ENCODE results near the gene PXDN. TPM values are rescaled to one million over a fixed set of nuclear protein-coding genes. Genes with fewer than 3 reads are reported as not detected.

Gene PXDN
- total and polyA plus RNA-seq, 10 of the 15 experiments (the other 5 are each of a cell fraction or from before 2014, with no cell fraction given), result 0.12 to 0.69 (median 0.23) TPM; not detected in 5

- DNase-seq (ENCODE audit: low read depth, low spot score) (no peak), ATAC-seq (no peak), FAIRE-seq (no peak)
- Histone ChIP-seq H3K4me1 (ENCODE audit: control insufficient read depth, insufficient read depth, low read length) (no peaks in the 10 kb centered on the region), H3K27ac (ENCODE audit: control insufficient read depth, insufficient read depth) (no peak overlapping the region), H4K20me1 (ENCODE audit: control insufficient read depth, insufficient read depth) (no peaks in the 10 kb centered on the region), H3K9me3 (replicated peaks; ENCODE audit: control insufficient read depth, insufficient read depth, low read length) (no peaks in the 10 kb centered on the region), H3K79me2 (ENCODE audit: control insufficient read depth, insufficient read depth, low read length) (no peaks in the 10 kb centered on the region), H2AFZ (ENCODE audit: control insufficient read depth, low read depth, low read length) (no peak overlapping the region), H3K9ac (ENCODE audit: control insufficient read depth, insufficient read depth, low read length) (no peak overlapping the region), H3K4me3 (no peak overlapping the region), H3K27me3 (replicated peaks in 1 of 2; ENCODE audit: control insufficient read depth in 2 of 2, insufficient read depth in 2 of 2, low read length in 1 of 2) (no peaks in the 10 kb centered on the region), H3K4me2 (ENCODE audit: control insufficient read depth, insufficient read depth) (no peak overlapping the region), H3K36me3 (ENCODE audit: control insufficient read depth in 2 of 2, insufficient read depth in 2 of 2, low read length in 1 of 2) (no peaks in the 10 kb centered on the region)
- TF ChIP-seq ELK1 (IDR thresholded peaks at IDR 0.05; ENCODE audit: low read depth, low read length), result no peak
- TF ChIP-seq, protein P1, sequence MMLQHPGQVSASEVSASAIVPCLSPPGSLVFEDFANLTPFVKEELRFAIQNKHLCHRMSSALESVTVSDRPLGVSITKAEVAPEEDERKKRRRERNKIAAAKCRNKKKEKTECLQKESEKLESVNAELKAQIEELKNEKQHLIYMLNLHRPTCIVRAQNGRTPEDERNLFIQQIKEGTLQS (IDR thresholded peaks at IDR 0.05; ENCODE audit: borderline replicate concordance, extremely low read depth, low read depth, low read length), result no peak
- no peak for TF ChIP-seq MEF2B (IDR thresholded peaks at IDR 0.05; ENCODE audit: partially characterized antibody, poor library complexity, severe bottlenecking)
- TF ChIP-seq, protein P2, sequence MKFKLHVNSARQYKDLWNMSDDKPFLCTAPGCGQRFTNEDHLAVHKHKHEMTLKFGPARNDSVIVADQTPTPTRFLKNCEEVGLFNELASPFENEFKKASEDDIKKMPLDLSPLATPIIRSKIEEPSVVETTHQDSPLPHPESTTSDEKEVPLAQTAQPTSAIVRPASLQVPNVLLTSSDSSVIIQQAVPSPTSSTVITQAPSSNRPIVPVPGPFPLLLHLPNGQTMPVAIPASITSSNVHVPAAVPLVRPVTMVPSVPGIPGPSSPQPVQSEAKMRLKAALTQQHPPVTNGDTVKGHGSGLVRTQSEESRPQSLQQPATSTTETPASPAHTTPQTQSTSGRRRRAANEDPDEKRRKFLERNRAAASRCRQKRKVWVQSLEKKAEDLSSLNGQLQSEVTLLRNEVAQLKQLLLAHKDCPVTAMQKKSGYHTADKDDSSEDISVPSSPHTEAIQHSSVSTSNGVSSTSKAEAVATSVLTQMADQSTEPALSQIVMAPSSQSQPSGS (IDR thresholded peaks at IDR 0.05; ENCODE audit: low read length), result no peak
- RAD21 ChIA-PET (ENCODE audit: unreplicated experiment), result no interaction called here
- POLR2A ChIA-PET, result no interaction called here
- 32% methylated on average over 8 of the region's 8 CpGs for WGBS (ENCODE audit: insufficient coverage, insufficient replicate concordance, low lambda C conversion rate, missing lambda C conversion rate)
- in situ Hi-C loops (cut with MboI) (no loop called here), intact Hi-C loops (cut with micrococcal nuclease; ENCODE audit: unreplicated experiment) (no loop called here)
- no TSS peak for BruUV-seq (replicated peaks)
- SMC1A ChIA-PET (ENCODE audit: uncharacterized antibody, unreplicated experiment), result no interaction called here
- CTCF ChIA-PET, result no interaction called here
These were observed 12.8 kb downstream of the PXDN start for GRCh38 chr2:1731447-1731962.

Measured in GM12878 (cell line).